Body of pancreas (tissue), 4 donors: ENCODE measurements around the gene GOPC.

Experiments
- POLR2A ChIP-seq, 3 donors: fragments of 450-650 bp; IDR thresholded peaks; one replicate each; pipeline ENCODE4 v1.6.1; 2016; ENCODE audit warnings: antibody characterized with exemption in 3 of 3, mild to moderate bottlenecking in 2 of 3
- TF ChIP-seq, protein P1 (sequence below), 7 experiments: fragments of 450-650 bp in 4 of 7; fragments of 200-600 bp in 3 of 7; sonication (generic) in 3 of 7; IDR thresholded peaks; one replicate each; pipeline ENCODE4 v1.5.1; 2016 to 2019; ENCODE audit warnings: antibody characterized with exemption in 7 of 7

DNA sequence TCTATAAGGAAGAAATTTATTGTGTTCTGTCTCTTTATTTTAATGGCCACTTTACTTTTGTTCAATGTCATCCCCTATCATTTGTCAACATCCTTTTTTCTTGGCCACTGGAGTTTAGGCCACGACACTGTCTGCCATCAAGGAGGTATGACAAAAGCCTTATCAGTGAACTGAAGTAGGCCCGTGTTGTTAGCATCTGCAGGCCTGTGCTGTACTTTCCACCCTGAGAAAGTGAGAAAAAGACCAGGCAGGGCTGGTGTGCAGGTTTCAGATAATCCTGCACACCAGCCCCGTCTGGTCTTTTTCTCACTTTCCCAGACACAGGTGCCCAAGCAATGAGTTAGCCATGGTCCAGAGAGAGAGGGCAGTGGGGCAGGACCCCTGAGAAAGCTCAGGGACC, 57.6 kb downstream of the GOPC start:
- TF ChIP-seq POLR2A (IDR thresholded peaks at IDR 0.05) = no peak
- TF ChIP-seq, protein P1, sequence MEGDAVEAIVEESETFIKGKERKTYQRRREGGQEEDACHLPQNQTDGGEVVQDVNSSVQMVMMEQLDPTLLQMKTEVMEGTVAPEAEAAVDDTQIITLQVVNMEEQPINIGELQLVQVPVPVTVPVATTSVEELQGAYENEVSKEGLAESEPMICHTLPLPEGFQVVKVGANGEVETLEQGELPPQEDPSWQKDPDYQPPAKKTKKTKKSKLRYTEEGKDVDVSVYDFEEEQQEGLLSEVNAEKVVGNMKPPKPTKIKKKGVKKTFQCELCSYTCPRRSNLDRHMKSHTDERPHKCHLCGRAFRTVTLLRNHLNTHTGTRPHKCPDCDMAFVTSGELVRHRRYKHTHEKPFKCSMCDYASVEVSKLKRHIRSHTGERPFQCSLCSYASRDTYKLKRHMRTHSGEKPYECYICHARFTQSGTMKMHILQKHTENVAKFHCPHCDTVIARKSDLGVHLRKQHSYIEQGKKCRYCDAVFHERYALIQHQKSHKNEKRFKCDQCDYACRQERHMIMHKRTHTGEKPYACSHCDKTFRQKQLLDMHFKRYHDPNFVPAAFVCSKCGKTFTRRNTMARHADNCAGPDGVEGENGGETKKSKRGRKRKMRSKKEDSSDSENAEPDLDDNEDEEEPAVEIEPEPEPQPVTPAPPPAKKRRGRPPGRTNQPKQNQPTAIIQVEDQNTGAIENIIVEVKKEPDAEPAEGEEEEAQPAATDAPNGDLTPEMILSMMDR (IDR thresholded peaks at IDR 0.05) = no peak
